CD4-positive, CD25-positive, alpha-beta regulatory T cell (primary cell): ENCODE data around the gene SPNS3. TPM values are rescaled to one million over a fixed set of nuclear protein-coding genes. Genes with fewer than 3 reads are reported as not detected.

Experiments used
- ATAC-seq, 2 donors: fragments of 150-1000 bp; cut with Tn5 transposase; one replicate each; pipeline ENCODE4 v1.10.0; 2021; ENCODE audit warnings: low read depth in 2 of 2, moderate number of reproducible peaks in 2 of 2, moderate library complexity in 1 of 2
- DNase-seq, 3 donors: peaks; one replicate each; pipeline versions ENCODE4 v3.0.0 to v3.0.0-alpha.2; 2012 to 2022; ENCODE audit warnings: mixed read lengths in 1 of 3
- H3K27ac ChIP-seq: one replicate; pipeline ENCODE4 v1.7.0; 2013; ENCODE audit warnings: mild to moderate bottlenecking, low read length; ENCODE audit not compliant: insufficient read depth, poor library complexity, severe bottlenecking
- H3K27me3 ChIP-seq: one replicate; pipeline ENCODE4 v1.7.0; 2013; ENCODE audit warnings: low read length; ENCODE audit not compliant: control insufficient read depth, insufficient read depth
- H3K36me3 ChIP-seq: one replicate; pipeline ENCODE4 v1.7.0; 2013; ENCODE audit warnings: mild to moderate bottlenecking, low read length, moderate library complexity; ENCODE audit not compliant: control insufficient read depth, insufficient read depth
- H3K4me1 ChIP-seq: 2 replicates; pipeline ENCODE4 v1.7.0; 2013; ENCODE audit warnings: mild to moderate bottlenecking, low read length; ENCODE audit not compliant: insufficient read depth, control insufficient read depth, poor library complexity, severe bottlenecking
- H3K4me3 ChIP-seq: one replicate; pipeline ENCODE4 v1.7.0; 2013; ENCODE audit warnings: low read depth, mild to moderate bottlenecking, low read length, moderate library complexity
- H3K9me3 ChIP-seq, 2 experiments: 1 replicate in 1 of 2; 2 replicates in 1 of 2; pipeline ENCODE4 v1.7.0; 2013; ENCODE audit warnings: low read length in 2 of 2, mild to moderate bottlenecking in 1 of 2, moderate library complexity in 1 of 2; ENCODE audit not compliant: control insufficient read depth in 2 of 2
- H3K27ac Mint-ChIP-seq, 3 donors: one replicate each; pipeline ENCODE4 v1.8.0; 2020 to 2022; ENCODE audit warnings: mild to moderate bottlenecking in 3 of 3, mixed read lengths in 3 of 3, moderate library complexity in 2 of 3
- H3K27me3 Mint-ChIP-seq: one replicate; pipeline ENCODE4 v1.8.0; 2022; ENCODE audit warnings: mild to moderate bottlenecking, mixed read lengths
- H3K36me3 Mint-ChIP-seq: one replicate; pipeline ENCODE4 v1.8.0; 2020; ENCODE audit warnings: mixed read lengths
- H3K4me1 Mint-ChIP-seq, 4 donors: one replicate each; pipeline ENCODE4 v1.8.0; 2020 to 2022; ENCODE audit warnings: mixed read lengths in 4 of 4, mild to moderate bottlenecking in 1 of 4
- H3K4me3 Mint-ChIP-seq, 4 donors: one replicate each; pipeline ENCODE4 v1.8.0; 2020 to 2022; ENCODE audit warnings: mild to moderate bottlenecking in 4 of 4, mixed read lengths in 4 of 4, moderate library complexity in 3 of 4
- H3K9me3 Mint-ChIP-seq, 7 donors: one replicate each; pipeline ENCODE4 v1.8.0; 2020 to 2022; ENCODE audit warnings: mixed read lengths in 7 of 7, mild to moderate bottlenecking in 3 of 7, moderate library complexity in 2 of 7
- polyA plus RNA-seq, 4 donors: library from polyadenylated mRNA; unstranded; fragments of 300-500 nt; fragmentation: Illumina TruSeq; gene quantifications; one replicate each; pipeline ENCODE4 v1.2.3, GENCODE V29; 2021
- total RNA-seq: library from RNA; stranded (reverse); gene quantifications from one replicate; pipeline ENCODE4 v1.2.3, GENCODE V29; 2022

SPNS3 gene
- total and polyA plus RNA-seq, 5 donors from 2014 or later = 2.5 to 8.8 (median 7.6) TPM

GRCh38 chr17:4480929-4481898, 47.5 kb downstream of the SPNS3 start:
- Histone ChIP-seq H3K4me1 (peaks cover 43% of the 10 kb centered on the region), H3K27me3 (no peaks in the 10 kb centered on the region), H3K9me3 (no peaks in the 10 kb centered on the region), H3K27ac (peak overlapping the region; percentile 63), H3K36me3 (no peaks in the 10 kb centered on the region), H3K4me3 (peak overlapping the region; percentile 7)
- peaks cover 4 to 63% (median 27%) of the 10 kb centered on the region in 4 donors for H3K4me1 Mint-ChIP-seq
- DNase-seq (peak in 2 of 3 donors; percentile 28 to 82), ATAC-seq (peak; percentile 80 to 86)
- no peaks in the 10 kb centered on the region for H3K27me3 Mint-ChIP-seq
- peak overlapping the region; percentile 86 to 95 (median 94) for H3K27ac Mint-ChIP-seq
- peak overlapping the region; percentile 76 to 92 (median 83) for H3K4me3 Mint-ChIP-seq
- H3K36me3 Mint-ChIP-seq = peaks cover 4% of the 10 kb centered on the region
- H3K9me3 Mint-ChIP-seq = no peaks in the 10 kb centered on the region

- Mint-ChIP-seq H3K4me3 (peak overlapping the region in 2 of 4 donors; percentile 15 to 33), H3K36me3 (peaks cover 4% of the 10 kb centered on the region), H3K27ac (peak overlapping the region; percentile 75 to 95 (median 79)), H3K27me3 (no peaks in the 10 kb centered on the region), H3K4me1 (peaks cover 9 to 71% (median 32%) of the 10 kb centered on the region in 4 donors), H3K9me3 (peaks cover 0 to 2% (median 0%) of the 10 kb centered on the region in 7 donors)
- no peaks in the 10 kb centered on the region for H3K27me3 ChIP-seq
- H3K27ac ChIP-seq = no peak overlapping the region
- no peak overlapping the region for H3K4me3 ChIP-seq
- no peak for ATAC-seq
- no peak for DNase-seq
- peaks cover 48% of the 10 kb centered on the region for H3K4me1 ChIP-seq
- no peaks in the 10 kb centered on the region for H3K36me3 ChIP-seq
- no peaks in the 10 kb centered on the region for H3K9me3 ChIP-seq
Measured at GRCh38 chr17:4482338-4483011, 48.7 kb downstream of the SPNS3 start.

GRCh38 chr17:4483012-4483840, 49.5 kb downstream of the SPNS3 start:
- ATAC-seq (no peak), DNase-seq (no peak)
- Histone ChIP-seq H3K27ac (no peak overlapping the region), H3K4me3 (no peak overlapping the region), H3K9me3 (no peaks in the 10 kb centered on the region), H3K4me1 (peaks cover 48% of the 10 kb centered on the region), H3K36me3 (no peaks in the 10 kb centered on the region), H3K27me3 (no peaks in the 10 kb centered on the region)
- Mint-ChIP-seq H3K27me3 (no peaks in the 10 kb centered on the region), H3K9me3 (peaks cover 0 to 2% (median 0%) of the 10 kb centered on the region in 7 donors), H3K27ac (peak overlapping the region in 2 of 3 donors; percentile 73 to 84), H3K4me1 (peaks cover 9 to 74% (median 32%) of the 10 kb centered on the region in 4 donors), H3K4me3 (peak overlapping the region in 3 of 4 donors; percentile 15 to 75 (median 41)), H3K36me3 (peaks cover 4% of the 10 kb centered on the region)

- Mint-ChIP-seq H3K27ac (peak overlapping the region; percentile 86 to 94 (median 89)), H3K4me1 (peaks cover 9 to 63% (median 29%) of the 10 kb centered on the region in 4 donors), H3K36me3 (peaks cover 4% of the 10 kb centered on the region), H3K4me3 (peak overlapping the region; percentile 90 to 97 (median 94)), H3K27me3 (no peaks in the 10 kb centered on the region), H3K9me3 (peaks cover 0 to 2% (median 0%) of the 10 kb centered on the region in 7 donors)
- no peaks in the 10 kb centered on the region for H3K27me3 ChIP-seq
- no peaks in the 10 kb centered on the region for H3K36me3 ChIP-seq
- peak overlapping the region; percentile 75 for H3K4me3 ChIP-seq
- ATAC-seq (peak; percentile 93 to 94), DNase-seq (peak in 2 of 3 donors; percentile 41 to 80)
- H3K4me1 ChIP-seq = peaks cover 35% of the 10 kb centered on the region
- peak overlapping the region; percentile 61 for H3K27ac ChIP-seq
- H3K9me3 ChIP-seq = no peaks in the 10 kb centered on the region
Measured at GRCh38 chr17:4485676-4486646, 52.2 kb downstream of the SPNS3 start.

GRCh38 chr17:4487296-4487695, 53.6 kb downstream of the SPNS3 start:
- Histone ChIP-seq H3K27ac (no peak overlapping the region), H3K27me3 (no peaks in the 10 kb centered on the region), H3K36me3 (no peaks in the 10 kb centered on the region), H3K4me3 (no peak overlapping the region), H3K4me1 (peaks cover 25% of the 10 kb centered on the region), H3K9me3 (no peaks in the 10 kb centered on the region)
- peak overlapping the region in 1 of 3 donors; percentile 35 for H3K27ac Mint-ChIP-seq
- peak overlapping the region; percentile 69 to 95 (median 80) for H3K4me3 Mint-ChIP-seq
- H3K36me3 Mint-ChIP-seq = peaks cover 4% of the 10 kb centered on the region
- no peak for ATAC-seq
- no peaks in the 10 kb centered on the region for H3K27me3 Mint-ChIP-seq
- H3K4me1 Mint-ChIP-seq = peaks cover 9 to 52% (median 23%) of the 10 kb centered on the region in 4 donors
- peaks cover 0 to 2% (median 0%) of the 10 kb centered on the region in 7 donors for H3K9me3 Mint-ChIP-seq
- no peak for DNase-seq

- H3K27me3 ChIP-seq = no peaks in the 10 kb centered on the region
- no peaks in the 10 kb centered on the region for H3K9me3 ChIP-seq
- H3K36me3 ChIP-seq = no peaks in the 10 kb centered on the region
- H3K27ac Mint-ChIP-seq = no peak overlapping the region
- DNase-seq = no peak
- H3K36me3 Mint-ChIP-seq = peaks cover 4% of the 10 kb centered on the region
- peaks cover 25% of the 10 kb centered on the region for H3K4me1 ChIP-seq
- no peak overlapping the region for H3K27ac ChIP-seq
- ATAC-seq = no peak
- no peak overlapping the region for H3K4me3 ChIP-seq
- peaks cover 4% of the 10 kb centered on the region for H3K27me3 Mint-ChIP-seq
- H3K4me3 Mint-ChIP-seq = peak overlapping the region in 1 of 4 donors; percentile 69
- peaks cover 13 to 50% (median 28%) of the 10 kb centered on the region in 4 donors for H3K4me1 Mint-ChIP-seq
- peaks cover 0 to 2% (median 0%) of the 10 kb centered on the region in 7 donors for H3K9me3 Mint-ChIP-seq
Measured at GRCh38 chr17:4487820-4488716, 54.3 kb downstream of the SPNS3 start.
